GM12878 (cell line): ENCODE data around the gene TCP11. TPM values are rescaled to one million over a fixed set of nuclear protein-coding genes. Genes with fewer than 3 reads are reported as not detected.

ENCODE experiments used
- ATAC-seq: fragments of 200-7000 bp; cut with Tn5 transposase; 3 replicates; pipeline ENCODE4 v1.9.1; 2020; ENCODE audit warnings: mild to moderate bottlenecking, moderate library complexity
- BruUV-seq: library from RNA; stranded (reverse); fragments of 400-500 nt; replicated peaks from 2 replicates; lab custom pipeline; 2021; lab: Mats Ljungman, UMichigan
- CTCF ChIA-PET: fragments of 300-600 bp; sonication (Branson Sonifier 250); formaldehyde crosslinking; extraction: SDS; loops from one replicate; lab custom pipeline; 2021; ENCODE audit warnings: inconsistent platforms; lab: Yijun Ruan, JAX
- POLR2A ChIA-PET: fragments of 350-600 bp; formaldehyde crosslinking; extraction: SDS; loops from one replicate; lab custom pipeline; 2021; ENCODE audit warnings: inconsistent platforms; lab: Charles Lee
- RAD21 ChIA-PET: fragments of 300-600 bp; sonication (Branson Sonifier 250); formaldehyde crosslinking; loops from one replicate; lab custom pipeline; 2023; ENCODE audit warnings: antibody characterized with exemption; ENCODE audit not compliant: unreplicated experiment; lab: Charles Lee
- SMC1A ChIA-PET: fragments of 300-600 bp; sonication (Branson Sonifier 250); formaldehyde crosslinking; loops from one replicate; lab custom pipeline; 2023; ENCODE audit not compliant: unreplicated experiment, uncharacterized antibody; lab: Charles Lee
- DNase-seq: peaks from one replicate; pipeline ENCODE4 v3.0.0-alpha.2; 2011; ENCODE audit warnings: low read depth, low spot score
- FAIRE-seq: peaks from 3 replicates; lab custom pipeline; 2011; peaks lifted over from hg19 to GRCh38; lab: Jason Lieb, UNC
- H2AFZ ChIP-seq: 2 replicates; pipeline ENCODE4 v1.6.0; 2011; ENCODE audit warnings: low read depth, low read length, control low read depth; ENCODE audit not compliant: control insufficient read depth
- H3K27ac ChIP-seq: 2 replicates; pipeline ENCODE4 v1.5.1; 2011; ENCODE audit warnings: control low read depth; ENCODE audit not compliant: control insufficient read depth, insufficient read depth
- H3K27me3 ChIP-seq, 2 experiments: replicated peaks in 1 of 2; 2 replicates each; pipeline versions ENCODE4 v1.6.0 to v1.6.1; 2011; ENCODE audit warnings: low read length in 1 of 2; ENCODE audit not compliant: control insufficient read depth in 2 of 2, insufficient read depth in 2 of 2
- H3K36me3 ChIP-seq, 2 experiments: 2 replicates each; pipeline ENCODE4 v1.5.1; 2011; ENCODE audit warnings: low read length in 1 of 2; ENCODE audit not compliant: control insufficient read depth in 2 of 2, insufficient read depth in 2 of 2
- H3K4me1 ChIP-seq: 2 replicates; pipeline ENCODE4 v1.6.1; 2011; ENCODE audit warnings: mild to moderate bottlenecking, low read length, moderate library complexity, mixed read lengths; ENCODE audit not compliant: control insufficient read depth, insufficient read depth
- H3K4me2 ChIP-seq: 2 replicates; pipeline ENCODE4 v1.6.0; 2011; ENCODE audit warnings: control low read depth; ENCODE audit not compliant: control insufficient read depth, insufficient read depth
- H3K4me3 ChIP-seq: fragments of 200-600 bp; sonication (generic); 2 replicates; pipeline ENCODE4 v1.5.1; 2016
- H3K79me2 ChIP-seq: 2 replicates; pipeline ENCODE4 v1.6.0; 2011; ENCODE audit warnings: low read length; ENCODE audit not compliant: control insufficient read depth, insufficient read depth
- H3K9ac ChIP-seq: 2 replicates; pipeline ENCODE4 v1.8.0; 2011; ENCODE audit warnings: low read length, control low read depth, mixed read lengths; ENCODE audit not compliant: control insufficient read depth, insufficient read depth
- H3K9me3 ChIP-seq: replicated peaks from 3 replicates; pipeline ENCODE4 v1.5.1; 2011; ENCODE audit warnings: mild to moderate bottlenecking, low read length; ENCODE audit not compliant: control insufficient read depth, insufficient read depth
- H4K20me1 ChIP-seq: 2 replicates; pipeline ENCODE4 v1.6.0; 2011; ENCODE audit not compliant: control insufficient read depth, insufficient read depth
- BCL11A ChIP-seq: IDR thresholded peaks from 2 replicates; pipeline ENCODE4 v1.6.1; 2011; ENCODE audit warnings: low read depth, low read length
- EP300 ChIP-seq, 2 experiments: fragments of 150-350 bp in 1 of 2; IDR thresholded peaks; 2 replicates each; pipeline ENCODE4 v1.6.1; 2011 to 2012; ENCODE audit warnings: low read depth in 2 of 2, low read length in 2 of 2, borderline replicate concordance in 1 of 2, improper control_type of control experiment in 1 of 2, inconsistent platforms in 1 of 2; ENCODE audit not compliant: control insufficient read depth in 1 of 2
- FOXM1 ChIP-seq: IDR thresholded peaks from 2 replicates; pipeline ENCODE4 v1.6.1; 2012; ENCODE audit warnings: low read depth, mild to moderate bottlenecking, inconsistent platforms, low read length, moderate library complexity
- IKZF2 ChIP-seq, 2 experiments: fragments of 450-650 bp; IDR thresholded peaks; 2 replicates each; pipeline ENCODE4 v1.6.1; 2017; ENCODE audit warnings: mild to moderate bottlenecking in 2 of 2, moderate library complexity in 2 of 2
- IRF4 ChIP-seq: IDR thresholded peaks from 2 replicates; pipeline ENCODE4 v1.6.1; 2011; ENCODE audit warnings: low read depth, low read length
- JUNB ChIP-seq: IDR thresholded peaks from 2 replicates; pipeline ENCODE4 v1.6.1; 2016; ENCODE audit warnings: antibody characterized with exemption, mild to moderate bottlenecking
- RUNX3 ChIP-seq: IDR thresholded peaks from 2 replicates; pipeline ENCODE4 v1.6.1; 2012; ENCODE audit warnings: low read length, inconsistent platforms
- SMAD5 ChIP-seq: IDR thresholded peaks from 2 replicates; pipeline ENCODE4 v1.6.1; 2016; ENCODE audit warnings: antibody characterized with exemption, low read depth
- WRNIP1 ChIP-seq: IDR thresholded peaks from 2 replicates; pipeline ENCODE4 v1.6.1; 2011; ENCODE audit warnings: low read depth, low read length, improper control_type of control experiment, borderline replicate concordance
- WGBS: methylation state at CpG from one replicate; pipeline ENCODE4 v1.1.6; 2016; ENCODE audit warnings: low lambda C conversion rate; ENCODE audit not compliant: insufficient replicate concordance, insufficient coverage; ENCODE audit errors: missing lambda C conversion rate; 5-methylcytosine and 5-hydroxymethylcytosine counted together
- in situ Hi-C: fragments of 300-500 bp; cut with MboI; formaldehyde crosslinking; loops from 9 replicates; pipeline ENCODE4 v1.14.3; 2018; ENCODE audit warnings: mixed read lengths
- intact Hi-C: fragments of 100-400 bp; cut with micrococcal nuclease; formaldehyde crosslinking; loops from one replicate; pipeline ENCODE4 v1.14.2; 2022; ENCODE audit not compliant: unreplicated experiment
- polyA plus RNA-seq, 11 experiments: library from polyadenylated mRNA; depleted of rRNA in 4 of 11; unstranded in 6 of 11; stranded (reverse) in 5 of 11; fragments of >200 nt; fragmentation: Nextera tagmentation in 4 of 11; fragmentation: Illumina TruSeq in 1 of 11; extraction: Ambion mirVana in 4 of 11; extraction: Trizol in 1 of 11; gene quantifications; 1 replicate in 1 of 11; 2 replicates in 10 of 11; pipeline versions ENCODE4 v1.2.1 to v1.2.3, GENCODE V29; 2011 to 2016; ENCODE audit warnings: inconsistent platforms in 2 of 11, missing spikeins in 2 of 11, low read depth in 1 of 11
- total RNA-seq, 4 experiments: library from RNA; depleted of rRNA in 3 of 4; stranded (reverse); fragments of >200 nt in 3 of 4; fragmentation: Illumina TruSeq in 1 of 4; extraction: Trizol in 1 of 4; gene quantifications; 2 replicates each; pipeline versions ENCODE4 v1.2.1 to v1.2.3, GENCODE V29; 2013 to 2021

TCP11 gene
- total and polyA plus RNA-seq, 10 of the 15 experiments (the other 5 are each of a cell fraction or from before 2014, with no cell fraction given), result not detected

GRCh38 chr6:35148167-35148741 lies 7.1 kb upstream of the TCP11 start:
- ChIA-PET RAD21 (interaction anchor here (1.0 to 3.5 kb wide), 4 partner anchors 13 to 92 kb away, joined by 3 to 27 read pairs (median 3); no protein-coding TSS in a partner anchor), CTCF (interaction anchor here (0.6 to 7.9 kb wide), 8 partner anchors 9 to 162 kb away, joined by 3 to 114 read pairs (median 4); no protein-coding TSS in a partner anchor), POLR2A (interaction anchor here (0.5 kb wide), 1 partner anchor 1593 kb away, joined by 6 read pairs; no protein-coding TSS in a partner anchor), SMC1A (interaction anchor here (0.7 to 5.2 kb wide), 10 partner anchors 8 to 161 kb away, joined by 3 to 65 read pairs (median 4); no protein-coding TSS in a partner anchor)
- ATAC-seq, result peak; percentile 88
- DNase-seq, result peak; percentile 32
- H3K4me2 ChIP-seq, result no peak overlapping the region
- H3K27ac ChIP-seq, result no peak overlapping the region
- no peaks in the 10 kb centered on the region for H4K20me1 ChIP-seq
- TF ChIP-seq WRNIP1 (no peak), FOXM1 (no peak), IKZF2 (IDR thresholded peaks at IDR 0.05) (0 out of 4 replicates have a peak, but pooled peaks of 1 of the 2 experiments have one; percentile 17), SMAD5 (no peak), BCL11A (no peak), EP300 (IDR thresholded peaks at IDR 0.05; ENCODE audit: borderline replicate concordance in 1 of 2, control insufficient read depth in 1 of 2, low read depth in 2 of 2, low read length in 2 of 2) (no peak), JUNB (peak; percentile 70), RUNX3 (peak; percentile 30; the same call in 1 of the 2 replicates), IRF4 (peak; percentile 51; the same call in 1 of the 2 replicates)
- H3K79me2 ChIP-seq, result no peaks in the 10 kb centered on the region
- no peaks in the 10 kb centered on the region for H3K27me3 ChIP-seq
- in situ Hi-C loops (no loop called here), intact Hi-C loops (loop anchor here (10.0 kb wide), 1 partner anchor 983 kb away; no protein-coding TSS in a partner anchor)
- WGBS, result 59% methylated on average over 8 of the region's 8 CpGs
- H3K9ac ChIP-seq, result no peak overlapping the region
- no TSS peak for BruUV-seq
- peaks cover 6% of the 10 kb centered on the region for H3K4me1 ChIP-seq
- H3K36me3 ChIP-seq, result no peaks in the 10 kb centered on the region
- no peak overlapping the region for H2AFZ ChIP-seq
- H3K9me3 ChIP-seq, result no peaks in the 10 kb centered on the region
- no peak for FAIRE-seq
- no peak overlapping the region for H3K4me3 ChIP-seq
